H1 (cell line): ENCODE data around the gene KIAA0513. TPM values are rescaled to one million over a fixed set of nuclear protein-coding genes. Genes with fewer than 3 reads are reported as not detected.

Experiments
- CTCF ChIA-PET: fragments of 300-600 bp; sonication (Branson Sonifier 250); formaldehyde crosslinking; loops from one replicate; lab custom pipeline; 2021; ENCODE audit not compliant: partially characterized antibody; lab: Charles Lee
- POLR2A ChIA-PET: fragments of 300-600 bp; sonication (Branson Sonifier 250); formaldehyde crosslinking; loops from one replicate; lab custom pipeline; 2021; ENCODE audit warnings: inconsistent platforms; ENCODE audit not compliant: partially characterized antibody; lab: Charles Lee
- DNase-seq, 2 experiments: peaks; one replicate each; pipeline versions ENCODE4 v3.0.0 to v3.0.0-alpha.2; 2010 to 2022; ENCODE audit warnings: low spot score in 2 of 2, low read depth in 1 of 2, mixed read lengths in 1 of 2
- FAIRE-seq: peaks from 2 replicates; lab custom pipeline; 2011; peaks lifted over from hg19 to GRCh38; lab: Jason Lieb, UNC
- H2AFZ ChIP-seq: 2 replicates; pipeline ENCODE4 v1.8.1; 2012; ENCODE audit warnings: low read length, inconsistent platforms
- H2AK5ac ChIP-seq: 2 replicates; pipeline ENCODE4 v1.6.1; 2013; ENCODE audit warnings: low read depth, low read length
- H2BK120ac ChIP-seq: replicated peaks from 2 replicates; pipeline ENCODE3; 2013; ENCODE audit warnings: low read depth, low read length, inconsistent platforms
- H2BK12ac ChIP-seq: 2 replicates; pipeline ENCODE4 v1.6.1; 2013; ENCODE audit warnings: low read depth, low read length
- H2BK15ac ChIP-seq: 2 replicates; pipeline ENCODE4 v1.6.1; 2013; ENCODE audit warnings: low read length
- H2BK20ac ChIP-seq: 2 replicates; pipeline ENCODE4 v1.6.1; 2013; ENCODE audit warnings: low read length
- H2BK5ac ChIP-seq: 2 replicates; pipeline ENCODE4 v1.6.1; 2013; ENCODE audit warnings: low read depth, low read length
- H3K14ac ChIP-seq: 2 replicates; pipeline ENCODE4 v1.6.1; 2013; ENCODE audit warnings: inconsistent platforms; ENCODE audit not compliant: insufficient read length
- H3K18ac ChIP-seq: 2 replicates; pipeline ENCODE4 v1.6.1; 2013; ENCODE audit warnings: low read length; ENCODE audit errors: extremely low read depth
- H3K23ac ChIP-seq: 2 replicates; pipeline ENCODE4 v1.6.1; 2013; ENCODE audit warnings: inconsistent platforms; ENCODE audit not compliant: insufficient read length
- H3K23me2 ChIP-seq: 2 replicates; pipeline ENCODE4 v1.6.1; 2013; ENCODE audit warnings: low read depth, low read length
- H3K27ac ChIP-seq: 2 replicates; pipeline ENCODE4 v1.6.1; 2011; ENCODE audit warnings: low read depth, low read length, inconsistent platforms
- H3K27me3 ChIP-seq, 4 experiments: replicated peaks in 1 of 4; 1 replicate in 1 of 4; 2 replicates in 3 of 4; pipeline versions ENCODE4 v1.6.1 to v1.8.1; 2011 to 2013; ENCODE audit warnings: low read length in 3 of 4, mild to moderate bottlenecking in 3 of 4, inconsistent platforms in 2 of 4, mixed read lengths in 2 of 4, moderate library complexity in 1 of 4; ENCODE audit not compliant: control insufficient read depth in 3 of 4, insufficient read depth in 3 of 4; ENCODE audit errors: extremely low read depth in 1 of 4
- H3K36me3 ChIP-seq, 4 experiments: 2 replicates each; pipeline versions ENCODE4 v1.6.1 to v1.8.1; 2011 to 2013; ENCODE audit warnings: mild to moderate bottlenecking in 4 of 4, low read length in 3 of 4, moderate library complexity in 2 of 4, control low read depth in 1 of 4, inconsistent platforms in 1 of 4; ENCODE audit not compliant: insufficient read depth in 4 of 4, control insufficient read depth in 2 of 4
- H3K4ac ChIP-seq: replicated peaks from 2 replicates; pipeline ENCODE3; 2013; ENCODE audit warnings: low read length, low read depth, mixed read lengths, inconsistent platforms; ENCODE audit not compliant: insufficient read length
- H3K4me1 ChIP-seq, 4 experiments: replicated peaks in 1 of 4; 1 replicate in 1 of 4; 2 replicates in 3 of 4; pipeline versions ENCODE4 v1.6.1 to v1.8.1; 2011 to 2013; ENCODE audit warnings: low read length in 3 of 4, inconsistent platforms in 2 of 4, mixed read lengths in 1 of 4; ENCODE audit not compliant: insufficient read depth in 4 of 4, control insufficient read depth in 3 of 4
- H3K4me2 ChIP-seq, 2 experiments: 2 replicates each; pipeline versions ENCODE4 v1.6.1 to v1.8.1; 2011 to 2013; ENCODE audit warnings: low read depth in 2 of 2, low read length in 2 of 2, control low read depth in 1 of 2, inconsistent platforms in 1 of 2, mild to moderate bottlenecking in 1 of 2; ENCODE audit not compliant: insufficient read depth in 1 of 2
- H3K4me3 ChIP-seq, 4 experiments: fragments of 200-600, 300-600 bp in 1 of 4; sonication (generic), shearing (Covaris generic), sonication (Bioruptor Twin) in 1 of 4; 2 replicates each; pipeline versions ENCODE4 v1.5.1 to v1.8.1; 2011 to 2016; ENCODE audit warnings: low read length in 4 of 4, low read depth in 3 of 4, control low read depth in 2 of 4, inconsistent platforms in 2 of 4, mild to moderate bottlenecking in 2 of 4, mixed read lengths in 1 of 4, moderate library complexity in 1 of 4; ENCODE audit not compliant: insufficient read depth in 2 of 4; ENCODE audit errors: extremely low read depth in 1 of 4
- H3K56ac ChIP-seq: replicated peaks from 2 replicates; pipeline ENCODE3; 2013; ENCODE audit warnings: low read depth, mild to moderate bottlenecking, mixed read lengths, low read length, inconsistent platforms; ENCODE audit not compliant: insufficient read length
- H3K79me1 ChIP-seq: 2 replicates; pipeline ENCODE4 v1.6.1; 2013; ENCODE audit warnings: low read depth, low read length, control low read depth
- H3K79me2 ChIP-seq, 2 experiments: 2 replicates each; pipeline versions ENCODE4 v1.6.1 to v1.8.1; 2012 to 2013; ENCODE audit warnings: low read length in 2 of 2, mild to moderate bottlenecking in 2 of 2, inconsistent platforms in 1 of 2; ENCODE audit not compliant: insufficient read depth in 2 of 2, control insufficient read depth in 1 of 2
- H3K9ac ChIP-seq, 4 experiments: replicated peaks in 1 of 4; 1 replicate in 1 of 4; 2 replicates in 3 of 4; pipeline versions ENCODE4 v1.6.1 to v1.8.1; 2011 to 2013; ENCODE audit warnings: low read depth in 3 of 4, low read length in 3 of 4, control low read depth in 2 of 4, mild to moderate bottlenecking in 2 of 4, moderate library complexity in 2 of 4, inconsistent platforms in 1 of 4; ENCODE audit errors: extremely low read depth in 1 of 4
- H3K9me3 ChIP-seq, 2 experiments: 2 replicates each; pipeline versions ENCODE4 v1.6.1 to v1.8.1; 2012 to 2013; ENCODE audit warnings: mild to moderate bottlenecking in 2 of 2, moderate library complexity in 2 of 2, control low read depth in 1 of 2, inconsistent platforms in 1 of 2, low read depth in 1 of 2, low read length in 1 of 2, mixed read lengths in 1 of 2; ENCODE audit not compliant: insufficient read depth in 2 of 2
- H4K20me1 ChIP-seq, 2 experiments: replicated peaks in 1 of 2; 2 replicates each; pipeline versions ENCODE3 to v1.8.1; 2011 to 2013; ENCODE audit warnings: inconsistent platforms in 2 of 2, low read length in 2 of 2, mild to moderate bottlenecking in 1 of 2; ENCODE audit not compliant: insufficient read depth in 2 of 2, control insufficient read depth in 1 of 2
- H4K5ac ChIP-seq: 2 replicates; pipeline ENCODE4 v1.6.1; 2013; ENCODE audit warnings: low read length, low read depth, mixed read lengths, inconsistent platforms; ENCODE audit not compliant: insufficient read length
- H4K8ac ChIP-seq: 2 replicates; pipeline ENCODE4 v1.8.0; 2013; ENCODE audit warnings: mild to moderate bottlenecking, moderate library complexity, low read length, inconsistent platforms; ENCODE audit not compliant: insufficient read depth; ENCODE audit errors: extremely low read depth
- H4K91ac ChIP-seq: replicated peaks from 2 replicates; pipeline ENCODE3; 2013; ENCODE audit warnings: low read length, mixed read lengths, inconsistent platforms; ENCODE audit not compliant: insufficient read length
- BCL11A ChIP-seq, 2 experiments: IDR thresholded peaks; one replicate each; pipeline ENCODE4 v1.6.1; 2011; ENCODE audit warnings: low read depth in 2 of 2, low read length in 2 of 2, mild to moderate bottlenecking in 2 of 2
- BRCA1 ChIP-seq: IDR thresholded peaks from 2 replicates; pipeline ENCODE4 v1.6.1; 2012; ENCODE audit warnings: low read depth, low read length, improper control_type of control experiment
- CBX8 ChIP-seq: fragments of 300-800, 300-1000 bp; sonication (generic); IDR thresholded peaks from 2 replicates; pipeline ENCODE4 v1.7.1; 2016; ENCODE audit warnings: low read depth, low read length, borderline replicate concordance
- EZH2 ChIP-seq: fragments of 200-600 bp; sonication (generic); IDR thresholded peaks from 2 replicates; pipeline ENCODE4 v1.7.1; 2012; ENCODE audit warnings: low read depth, mild to moderate bottlenecking, moderate library complexity, low read length, inconsistent platforms; ENCODE audit not compliant: severe bottlenecking
- FOSL1 ChIP-seq: IDR thresholded peaks from 2 replicates; pipeline ENCODE4 v1.6.1; 2011; ENCODE audit warnings: mild to moderate bottlenecking, low read depth, low read length, moderate library complexity; ENCODE audit not compliant: insufficient read depth
- HDAC2 ChIP-seq, 2 experiments: fragments of 300-600 bp in 1 of 2; sonication (generic) in 1 of 2; IDR thresholded peaks; 2 replicates each; pipeline ENCODE4 v1.6.1; 2011 to 2012; ENCODE audit warnings: low read depth in 2 of 2, low read length in 2 of 2, mild to moderate bottlenecking in 2 of 2, moderate library complexity in 2 of 2, borderline replicate concordance in 1 of 2, inconsistent platforms in 1 of 2
- KDM5A ChIP-seq: fragments of 200-600 bp; IDR thresholded peaks from 2 replicates; pipeline ENCODE4 v1.7.1; 2012; ENCODE audit warnings: mild to moderate bottlenecking, low read length, inconsistent platforms, mixed read lengths
- SP4 ChIP-seq: IDR thresholded peaks from 2 replicates; pipeline ENCODE4 v1.6.1; 2012; ENCODE audit warnings: low read length, inconsistent platforms
- WGBS, 2 experiments: shearing (Covaris generic) in 1 of 2; methylation state at CpG; one replicate each; pipeline versions ENCODE4 v1.1.6 to v1.1.7; 2013 to 2015; ENCODE audit warnings: low lambda C conversion rate in 2 of 2, mixed read lengths in 2 of 2, inconsistent platforms in 1 of 2, low coverage in 1 of 2, missing lambda C conversion rate in 1 of 2; ENCODE audit not compliant: insufficient replicate concordance in 2 of 2, insufficient coverage in 1 of 2, insufficient read length in 1 of 2; ENCODE audit errors: extremely low coverage in 1 of 2, missing lambda C conversion rate in 1 of 2; 5-methylcytosine and 5-hydroxymethylcytosine counted together
- polyA plus RNA-seq, 7 experiments: library from polyadenylated mRNA; depleted of rRNA in 3 of 7; stranded (reverse) in 5 of 7; unstranded in 2 of 7; fragments of >200 nt in 5 of 7; fragments of 200-250 nt in 2 of 7; gene quantifications; 1 replicate in 5 of 7; 2 replicates in 1 of 7; 4 replicates in 1 of 7; pipeline versions ENCODE4 v1.2.1 to v1.2.3, GENCODE V29; 2011 to 2013; ENCODE audit warnings: missing spikeins in 2 of 7, mixed read lengths in 2 of 7
- total RNA-seq: library from RNA; stranded (reverse); fragmentation: NEBNext Ultra II Directional; extraction: Animal tissue kit (Norgen Biotek cat#: 25700); gene quantifications from 2 replicates; pipeline ENCODE4 v1.2.1, GENCODE V29; 2021
- TF ChIP-seq, protein P1 (sequence below): IDR thresholded peaks from 2 replicates; pipeline ENCODE4 v1.6.1; 2012; ENCODE audit warnings: low read length, inconsistent platforms

Gene KIAA0513
- total and polyA plus RNA-seq, 2 of the 8 experiments (the other 6 are each of a cell fraction or from before 2014, with no cell fraction given): 2.1 to 6.1 TPM

DNA sequence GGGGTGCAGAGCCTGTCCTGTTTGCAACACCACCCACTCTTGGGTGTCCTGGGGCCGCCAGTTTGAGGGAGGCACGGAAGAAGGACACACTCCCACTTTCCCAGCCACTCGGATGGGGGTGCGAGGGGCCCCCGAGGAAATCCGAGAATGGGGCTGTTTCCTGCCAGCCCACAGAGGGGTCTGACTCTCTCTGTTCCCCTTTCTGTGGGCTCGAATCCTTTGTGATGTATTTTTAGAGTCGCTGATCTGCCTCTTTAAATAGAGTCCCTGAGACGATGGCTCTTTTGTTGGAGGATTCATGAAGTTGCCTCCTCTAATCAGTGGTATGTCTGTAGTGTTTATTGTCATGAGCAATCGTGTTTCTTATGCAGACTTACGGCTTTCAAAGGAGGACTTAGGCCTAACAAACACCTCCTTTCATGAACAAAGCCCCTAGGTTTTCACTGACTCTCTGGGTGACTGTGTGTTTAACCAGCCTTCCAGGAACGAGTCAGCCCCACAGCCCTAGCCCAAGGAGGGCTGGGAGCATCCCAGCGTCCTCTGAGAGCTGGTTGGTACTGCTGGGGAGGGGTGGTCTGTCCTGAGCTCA is 55.5 kb downstream of the KIAA0513 start:
- Histone ChIP-seq H3K36me3 (peaks cover 0 to 3% (median 0%) of the 10 kb centered on the region in 4 experiments; a peak in 1 of 8 replicates), H2BK15ac (0 out of 2 replicates have a peak overlapping the region, but pooled peaks have one; percentile 31), H2BK12ac (peak overlapping the region; percentile 72), H2BK120ac (no peak overlapping the region), H3K18ac (no peak overlapping the region), H2BK20ac (no peak overlapping the region), H4K8ac (no peak overlapping the region), H2AFZ (no peak overlapping the region), H4K20me1 (peaks cover 0 to 2% of the 10 kb centered on the region in 2 experiments), H3K27ac (no peak overlapping the region), H4K5ac (no peak overlapping the region), H3K27me3 (peaks cover 8 to 61% (median 46%) of the 10 kb centered on the region in 4 experiments), H2BK5ac (no peak overlapping the region), H3K23me2 (peaks cover 7% of the 10 kb centered on the region; the same call in 1 of the 2 replicates), H3K56ac (no peak overlapping the region), H3K23ac (no peak overlapping the region), H3K9ac (no peak overlapping the region; a peak in 1 of 7 replicates), H3K9me3 (no peaks in the 10 kb centered on the region), H3K4ac (no peak overlapping the region), H3K79me1 (no peaks in the 10 kb centered on the region), H3K4me1 (peaks cover 12 to 30% (median 25%) of the 10 kb centered on the region in 4 experiments), H4K91ac (peak overlapping the region; percentile 4), H3K4me2 (peak overlapping the region; percentile 68 to 70), H3K14ac (no peak overlapping the region), H3K79me2 (no peaks in the 10 kb centered on the region), H2AK5ac (no peak overlapping the region), H3K4me3 (peak overlapping the region in 2 of 4 experiments; percentile 27 to 46; a peak in 5 of 8 replicates)
- DNase-seq (peak; percentile 61 to 72), FAIRE-seq (peak; percentile 94)
- POLR2A ChIA-PET: no interaction called here
- CTCF ChIA-PET: interaction anchor here (0.7 to 4.8 kb wide), 5 partner anchors 9 to 56 kb away, joined by 3 to 37 read pairs (median 4); partner anchors contain the start of gene KIAA0513
- WGBS, 2 experiments: 4% methylated on average over 13 of the region's 13 CpGs; no CpG with 5 or more reads in 1 of the 2 experiments
- TF ChIP-seq SP4 (no peak), BCL11A (IDR thresholded peaks at IDR 0.05; ENCODE audit: low read depth in 2 of 2, low read length in 2 of 2) (peak in 1 of 2 experiments; percentile 80), EZH2 (no peak), KDM5A (no peak), CBX8 (no peak), HDAC2 (IDR thresholded peaks at IDR 0.05; ENCODE audit: borderline replicate concordance in 1 of 2, low read depth in 2 of 2, low read length in 2 of 2) (peak; percentile 79 to 95), FOSL1 (no peak), BRCA1 (no peak)
- TF ChIP-seq, protein P1, sequence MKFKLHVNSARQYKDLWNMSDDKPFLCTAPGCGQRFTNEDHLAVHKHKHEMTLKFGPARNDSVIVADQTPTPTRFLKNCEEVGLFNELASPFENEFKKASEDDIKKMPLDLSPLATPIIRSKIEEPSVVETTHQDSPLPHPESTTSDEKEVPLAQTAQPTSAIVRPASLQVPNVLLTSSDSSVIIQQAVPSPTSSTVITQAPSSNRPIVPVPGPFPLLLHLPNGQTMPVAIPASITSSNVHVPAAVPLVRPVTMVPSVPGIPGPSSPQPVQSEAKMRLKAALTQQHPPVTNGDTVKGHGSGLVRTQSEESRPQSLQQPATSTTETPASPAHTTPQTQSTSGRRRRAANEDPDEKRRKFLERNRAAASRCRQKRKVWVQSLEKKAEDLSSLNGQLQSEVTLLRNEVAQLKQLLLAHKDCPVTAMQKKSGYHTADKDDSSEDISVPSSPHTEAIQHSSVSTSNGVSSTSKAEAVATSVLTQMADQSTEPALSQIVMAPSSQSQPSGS: no peak
